Measurements from ENCODE around the gene ACTR10.

ACTR10 gene

GRCh38 chr14:58215191-58215914, 15.4 kb downstream of the ACTR10 start:
- no peak for DNase-seq (ENCODE audit: low read depth)
- H3K4me3 ChIP-seq (ENCODE audit: low read length), result no peak overlapping the region
- no peak for TF ChIP-seq CTCF (conservative IDR thresholded peaks at IDR 0.05; ENCODE audit: low read length)

GRCh38 chr14:58216544-58216943, 16.6 kb downstream of the ACTR10 start:
- H3K4me3 ChIP-seq (ENCODE audit: low read length), result no peak overlapping the region
- no peak for DNase-seq (ENCODE audit: low read depth)
- TF ChIP-seq CTCF (conservative IDR thresholded peaks at IDR 0.05; ENCODE audit: low read length), result no peak

- no peak overlapping the region for H3K4me3 ChIP-seq (ENCODE audit: low read length)
- DNase-seq (ENCODE audit: low read depth), result no peak
- no peak for TF ChIP-seq CTCF (conservative IDR thresholded peaks at IDR 0.05; ENCODE audit: low read length)
Measured at GRCh38 chr14:58227096-58227819, 27.3 kb downstream of the ACTR10 start.

- DNase-seq (ENCODE audit: low read depth), result no peak
- peak overlapping the region; percentile 73 for H3K4me3 ChIP-seq (ENCODE audit: low read length)
- TF ChIP-seq CTCF (conservative IDR thresholded peaks at IDR 0.05; ENCODE audit: low read length), result no peak
Measured at GRCh38 chr14:58238252-58239243, 38.6 kb downstream of the ACTR10 start.

- no peak for TF ChIP-seq CTCF (conservative IDR thresholded peaks at IDR 0.05; ENCODE audit: low read length)
- peak overlapping the region; percentile 73 for H3K4me3 ChIP-seq (ENCODE audit: low read length)
- peak; percentile 53 for DNase-seq (ENCODE audit: low read depth)
Measured at GRCh38 chr14:58239244-58240195, 39.6 kb downstream of the ACTR10 start.

Data from AG10803 (cell line).